SU-DHL-6 (cell line): ENCODE data around the gene RELN.

Experiments
- H2AFZ ChIP-seq: fragments of 200-600 bp; sonication (generic); 2 replicates; pipeline ENCODE4 v1.6.1; 2014; ENCODE audit warnings: low read depth, mild to moderate bottlenecking, moderate library complexity, mixed read lengths, antibody characterized with exemption, low read length; ENCODE audit not compliant: severe bottlenecking
- H3F3A ChIP-seq: fragments of 200-600 bp; shearing (Covaris generic); 2 replicates; pipeline ENCODE4 v1.6.0; 2016; ENCODE audit warnings: antibody characterized with exemption, mild to moderate bottlenecking; ENCODE audit not compliant: insufficient read depth
- H3K27ac ChIP-seq: fragments of 200-600 bp; sonication (generic); 2 replicates; pipeline ENCODE4 v1.5.1; 2016; ENCODE audit warnings: low read depth, mild to moderate bottlenecking, low read length, moderate library complexity, mixed read lengths
- H3K27me3 ChIP-seq: fragments of 200-600 bp; sonication (generic), shearing (Covaris generic); 2 replicates; pipeline ENCODE4 v1.6.0; 2014; ENCODE audit warnings: mild to moderate bottlenecking, low read length
- H3K36me3 ChIP-seq: fragments of 200-600 bp; sonication (generic); 2 replicates; pipeline ENCODE4 v1.6.1; 2014; ENCODE audit warnings: mild to moderate bottlenecking, low read length, mixed read lengths
- H3K4me2 ChIP-seq: fragments of 300-600, 200-600 bp; shearing (Covaris generic), sonication (generic); 2 replicates; pipeline ENCODE4 v1.6.0; 2014; ENCODE audit warnings: low read length, low read depth, mild to moderate bottlenecking; ENCODE audit not compliant: poor library complexity, severe bottlenecking
- H3K4me3 ChIP-seq: fragments of 200-600 bp; sonication (generic); 2 replicates; pipeline ENCODE4 v1.5.1; 2014; ENCODE audit warnings: antibody characterized with exemption, low read length, mild to moderate bottlenecking, mixed read lengths; ENCODE audit not compliant: insufficient read depth, poor library complexity, severe bottlenecking
- H3K79me2 ChIP-seq: fragments of 200-600 bp; sonication (generic); 2 replicates; pipeline ENCODE4 v1.6.1; 2014; ENCODE audit warnings: mild to moderate bottlenecking, low read length, moderate library complexity; ENCODE audit not compliant: insufficient read depth
- H3K9ac ChIP-seq: fragments of 200-600 bp; sonication (generic); 2 replicates; pipeline ENCODE4 v1.7.0; 2014; ENCODE audit warnings: mild to moderate bottlenecking, low read length
- H3K9me2 ChIP-seq: fragments of 200-600 bp; sonication (generic); replicated peaks from 2 replicates; pipeline ENCODE4 v1.6.1; 2014; ENCODE audit warnings: low read length; ENCODE audit not compliant: insufficient read depth
- H3K9me3 ChIP-seq: fragments of 200-600 bp; sonication (generic); 2 replicates; pipeline ENCODE4 v1.6.1; 2014; ENCODE audit warnings: low read length, mixed read lengths; ENCODE audit not compliant: insufficient read depth
- H4K20me1 ChIP-seq: fragments of 200-600 bp; sonication (generic); 2 replicates; pipeline ENCODE4 v1.6.1; 2014; ENCODE audit warnings: low read depth, mild to moderate bottlenecking, antibody characterized with exemption, low read length, moderate library complexity, mixed read lengths
- CTCF ChIP-seq: fragments of 200-600 bp; sonication (generic); IDR thresholded peaks from one replicate; pipeline ENCODE4 v1.5.1; 2017; ENCODE audit warnings: antibody characterized with exemption, mild to moderate bottlenecking, low read length, moderate library complexity; ENCODE audit not compliant: insufficient read depth, poor library complexity, severe bottlenecking
- EZH2phosphoT487 ChIP-seq: fragments of 200-600 bp; sonication (generic), shearing (Covaris generic); conservative IDR thresholded peaks from 2 replicates; pipeline ENCODE4 v1.6.1; 2018; ENCODE audit warnings: mild to moderate bottlenecking, antibody characterized with exemption, low read length, moderate library complexity, mixed read lengths

The RELN gene

GRCh38 chr7:103947026-103947655, 42.3 kb downstream of the RELN start:
- TF ChIP-seq EZH2phosphoT487 (no peak), CTCF (no peak)
- Histone ChIP-seq H3K9ac (no peak overlapping the region), H3K27ac (no peak overlapping the region)

GRCh38 chr7:103944230-103944900, 45.1 kb downstream of the RELN start:
- Histone ChIP-seq H3K4me2 (no peak overlapping the region), H3K4me3 (no peak overlapping the region), H3K27me3 (no peaks in the 10 kb centered on the region), H3F3A (no peaks in the 10 kb centered on the region), H3K9me2 (no peaks in the 10 kb centered on the region), H3K36me3 (no peaks in the 10 kb centered on the region), H3K79me2 (no peaks in the 10 kb centered on the region), H4K20me1 (no peaks in the 10 kb centered on the region), H3K27ac (no peak overlapping the region), H2AFZ (no peak overlapping the region), H3K9ac (no peak overlapping the region), H3K9me3 (no peaks in the 10 kb centered on the region)
- TF ChIP-seq EZH2phosphoT487 (no peak), CTCF (no peak)

More at GRCh38 chr7:103947026-103947655, 42.3 kb downstream of the RELN start:
- H3K4me2 ChIP-seq = no peak overlapping the region
- no peak overlapping the region for H3K4me3 ChIP-seq
- H3F3A ChIP-seq = no peaks in the 10 kb centered on the region
- no peaks in the 10 kb centered on the region; the same call in 1 of the 2 replicates for H3K27me3 ChIP-seq
- H3K9me2 ChIP-seq = no peaks in the 10 kb centered on the region
- no peaks in the 10 kb centered on the region for H3K79me2 ChIP-seq
- H2AFZ ChIP-seq = no peak overlapping the region
- H3K9me3 ChIP-seq = no peaks in the 10 kb centered on the region
- H3K36me3 ChIP-seq = no peaks in the 10 kb centered on the region
- no peaks in the 10 kb centered on the region for H4K20me1 ChIP-seq

- no peaks in the 10 kb centered on the region for H3K9me3 ChIP-seq
- no peak overlapping the region for H3K4me3 ChIP-seq
- no peak overlapping the region for H3K4me2 ChIP-seq
- no peak overlapping the region for H2AFZ ChIP-seq
- no peaks in the 10 kb centered on the region for H3K79me2 ChIP-seq
- H3K9ac ChIP-seq = no peak overlapping the region
- no peaks in the 10 kb centered on the region for H4K20me1 ChIP-seq
- no peaks in the 10 kb centered on the region for H3K27me3 ChIP-seq
- TF ChIP-seq CTCF (no peak), EZH2phosphoT487 (no peak)
- H3F3A ChIP-seq = no peaks in the 10 kb centered on the region
- H3K9me2 ChIP-seq = no peaks in the 10 kb centered on the region
- no peak overlapping the region for H3K27ac ChIP-seq
- H3K36me3 ChIP-seq = no peaks in the 10 kb centered on the region
Observed at GRCh38 chr7:103941976-103942375, 47.5 kb downstream of the RELN start.
